Activated CD8-positive, alpha-beta T cell treated with anti-CD3 and anti-CD28 coated beads for 36 hours (primary cell): Measurements from ENCODE around the gene LOXL3. TPM values are rescaled to one million over a fixed set of nuclear protein-coding genes. Genes with fewer than 3 reads are reported as not detected.

Experiments used
- ATAC-seq: fragments of 200-7000 bp; cut with Tn5 transposase; one replicate; pipeline ENCODE4 v1.10.0; 2021; ENCODE audit warnings: mild to moderate bottlenecking, moderate library complexity
- CTCF ChIA-PET: fragments of 350-600 bp; sonication (Branson Sonifier 250); formaldehyde crosslinking; loops from one replicate; lab custom pipeline; 2021; ENCODE audit warnings: antibody characterized with exemption; lab: Charles Lee
- POLR2A ChIA-PET: fragments of 350-600 bp; sonication (Branson Sonifier 250); formaldehyde crosslinking; loops from one replicate; lab custom pipeline; 2021; ENCODE audit warnings: antibody characterized with exemption; lab: Charles Lee
- DNase-seq: peaks from one replicate; pipeline ENCODE4 v3.0.0-alpha.2; 2020
- H3K27ac Mint-ChIP-seq: one replicate; pipeline ENCODE4 v1.8.0; 2021; ENCODE audit warnings: mild to moderate bottlenecking, mixed read lengths
- H3K27me3 Mint-ChIP-seq: one replicate; pipeline ENCODE4 v1.8.0; 2021; ENCODE audit warnings: mixed read lengths
- H3K36me3 Mint-ChIP-seq: one replicate; pipeline ENCODE4 v1.8.0; 2021; ENCODE audit warnings: low read depth, mixed read lengths
- H3K4me1 Mint-ChIP-seq: one replicate; pipeline ENCODE4 v1.8.0; 2021; ENCODE audit warnings: low read depth, mixed read lengths
- H3K4me3 Mint-ChIP-seq: one replicate; pipeline ENCODE4 v1.8.0; 2021; ENCODE audit warnings: mild to moderate bottlenecking, moderate library complexity, mixed read lengths
- H3K9me3 Mint-ChIP-seq: one replicate; pipeline ENCODE4 v1.8.0; 2021; ENCODE audit warnings: mixed read lengths
- CTCF ChIP-seq: fragments of 200-600 bp; IDR thresholded peaks from one replicate; pipeline ENCODE4 v1.8.0; 2022; ENCODE audit warnings: antibody characterized with exemption, mild to moderate bottlenecking
- intact Hi-C: fragments of 100-400 bp; cut with micrococcal nuclease; formaldehyde crosslinking; loops from one replicate; pipeline ENCODE4 v1.10.0; 2022
- total RNA-seq, 2 experiments: library from RNA; stranded (reverse); gene quantifications; one replicate each; pipeline ENCODE4 v1.2.3, GENCODE V29; 2021

Gene LOXL3
- total RNA-seq, 2 experiments from 2014 or later: 0.38 to 0.60 TPM

DNA sequence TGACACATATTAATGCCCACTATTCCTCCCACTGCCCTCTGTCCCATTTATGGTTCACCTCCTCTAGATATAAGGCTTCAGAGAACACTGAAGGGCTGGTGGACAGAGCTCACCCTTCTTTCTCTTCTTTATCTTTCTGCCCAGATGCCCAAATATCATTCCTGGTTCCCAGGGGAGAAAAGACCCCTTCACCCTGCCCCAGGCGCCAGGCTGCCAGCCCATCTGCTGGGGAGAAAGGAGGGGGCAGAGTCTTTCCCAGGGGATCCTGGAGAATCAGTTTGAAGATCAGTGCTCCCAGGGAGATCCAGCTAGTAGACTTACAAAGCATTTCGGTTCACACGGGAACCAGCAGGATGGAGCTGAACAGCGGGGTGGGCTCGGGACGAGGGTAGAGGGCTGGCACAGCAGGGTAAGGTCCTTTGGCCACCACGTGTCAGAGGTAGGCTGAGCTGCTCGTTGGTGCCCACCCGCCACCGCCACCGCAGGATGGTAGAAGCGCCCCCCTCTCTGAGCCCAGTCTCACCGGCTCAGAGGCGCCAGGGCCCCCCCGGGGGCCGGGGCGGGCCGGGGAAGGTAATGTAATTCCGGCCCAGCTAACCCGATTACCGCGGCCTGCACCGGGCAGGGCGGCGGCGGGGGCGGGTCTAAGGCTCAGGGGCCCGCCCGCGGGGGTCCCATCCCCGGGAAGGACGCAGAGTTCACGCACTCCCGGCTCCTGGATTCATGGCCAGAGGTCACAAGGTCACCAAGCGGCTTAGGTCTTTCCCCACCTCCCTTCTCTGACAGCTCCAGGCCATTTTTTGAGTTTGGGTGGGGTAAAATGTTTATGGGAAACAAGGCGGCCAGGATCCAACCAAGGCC, 40.8 kb downstream of the LOXL3 start:
- Mint-ChIP-seq H3K27ac (no peak overlapping the region), H3K4me3 (no peak overlapping the region), H3K9me3 (no peaks in the 10 kb centered on the region), H3K36me3 (peaks cover 5% of the 10 kb centered on the region), H3K27me3 (peaks cover 57% of the 10 kb centered on the region), H3K4me1 (peaks cover 33% of the 10 kb centered on the region)
- DNase-seq (no peak), ATAC-seq (no peak)
- CTCF ChIA-PET: interaction anchor here (1.3 to 2.0 kb wide), 4 partner anchors 12 to 73 kb away, joined by 3 to 5 read pairs (median 4); partner anchors contain the start of genes CCDC142 and TTC31
- TF ChIP-seq CTCF: no peak
- POLR2A ChIA-PET: interaction anchor here (0.9 to 1.8 kb wide), 4 partner anchors 14 to 70 kb away, joined by 3 to 4 read pairs (median 4); partner anchors contain the start of genes AUP1 and LBX2
- intact Hi-C loops: no loop called here

DNA sequence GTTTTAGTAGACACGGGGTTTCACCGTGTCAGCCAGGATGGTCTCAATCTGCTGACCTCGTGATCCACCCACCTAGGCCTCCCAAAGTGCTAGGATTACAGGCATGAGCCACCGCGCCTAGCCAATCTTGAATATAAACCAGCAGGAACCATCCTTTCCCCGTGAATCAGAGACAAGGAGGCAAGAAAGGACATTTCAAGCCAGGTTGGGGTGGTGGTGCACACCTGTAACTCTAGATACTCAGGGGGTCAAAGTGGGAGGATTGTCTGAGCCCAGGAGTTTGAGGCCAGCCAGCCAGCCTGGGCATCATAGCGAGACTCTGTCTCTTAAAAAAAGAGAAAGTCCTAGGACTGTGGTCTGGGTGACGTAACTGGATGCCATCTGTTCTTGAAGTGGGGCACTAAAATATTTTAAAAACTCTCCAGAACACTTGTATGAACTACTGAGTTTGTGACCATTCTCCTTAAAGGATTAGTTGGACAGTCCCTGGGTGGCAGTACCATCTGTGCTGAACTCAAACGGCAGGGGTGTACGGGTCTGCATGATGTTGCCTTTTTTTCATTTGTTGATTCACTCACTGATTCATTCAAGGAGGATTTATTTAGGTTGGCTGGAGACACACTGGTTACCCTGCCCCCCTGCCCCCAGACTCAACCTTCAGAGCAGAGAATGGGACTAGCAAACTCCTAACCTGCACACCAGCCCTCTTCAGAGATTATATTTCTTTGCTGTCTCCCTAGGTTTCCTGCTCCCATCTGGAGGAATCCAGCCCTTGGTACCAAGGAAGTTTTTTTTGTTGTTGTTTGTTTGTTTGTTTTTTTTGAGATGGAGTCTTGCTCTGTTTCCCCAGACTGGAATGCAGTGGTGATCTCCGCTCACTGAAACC, 42.4 kb downstream of the LOXL3 start:
- CTCF ChIA-PET: interaction anchor here (0.5 to 1.1 kb wide), 2 partner anchors 11 to 140 kb away, joined by 3 read pairs; no protein-coding TSS in a partner anchor
- H3K27me3 Mint-ChIP-seq: peaks cover 45% of the 10 kb centered on the region
- no peak overlapping the region for H3K4me3 Mint-ChIP-seq
- peaks cover 31% of the 10 kb centered on the region for H3K4me1 Mint-ChIP-seq
- intact Hi-C loops: no loop called here
- POLR2A ChIA-PET: interaction anchor here (1.0 kb wide), 1 partner anchor 28 kb away, joined by 3 read pairs; the partner anchor contains the start of genes CCDC142 and TTC31
- ATAC-seq: no peak
- TF ChIP-seq CTCF: no peak
- no peak overlapping the region for H3K27ac Mint-ChIP-seq
- peaks cover 8% of the 10 kb centered on the region for H3K36me3 Mint-ChIP-seq
- DNase-seq: no peak
- H3K9me3 Mint-ChIP-seq: no peaks in the 10 kb centered on the region

- ChIA-PET CTCF (interaction anchor here (0.5 to 1.9 kb wide), 5 partner anchors 12 to 141 kb away, joined by 3 to 5 read pairs (median 3); partner anchors contain the start of gene C2orf81), POLR2A (interaction anchor here (0.7 to 4.8 kb wide), 8 partner anchors 10 to 76 kb away, joined by 3 to 21 read pairs (median 4); partner anchors contain the start of genes AUP1, CCDC142, HTRA2 and LBX2)
- DNase-seq: no peak
- Mint-ChIP-seq H3K9me3 (no peaks in the 10 kb centered on the region), H3K27ac (no peak overlapping the region), H3K36me3 (peaks cover 16% of the 10 kb centered on the region), H3K4me3 (no peak overlapping the region), H3K4me1 (peaks cover 31% of the 10 kb centered on the region), H3K27me3 (peaks cover 41% of the 10 kb centered on the region)
- intact Hi-C loops: no loop called here
- no peak for ATAC-seq
- TF ChIP-seq CTCF: no peak
Observed at GRCh38 chr2:74510272-74510671, 43.5 kb downstream of the LOXL3 start.

GRCh38 chr2:74507926-74508520, 45.7 kb downstream of the LOXL3 start:
- intact Hi-C loops: no loop called here
- H3K9me3 Mint-ChIP-seq: no peaks in the 10 kb centered on the region
- peak overlapping the region; percentile 99 for H3K27ac Mint-ChIP-seq
- peak overlapping the region; percentile 94 for H3K4me3 Mint-ChIP-seq
- peaks cover 43% of the 10 kb centered on the region for H3K27me3 Mint-ChIP-seq
- POLR2A ChIA-PET: interaction anchor here (0.5 to 4.8 kb wide), 5 partner anchors 8 to 308 kb away, joined by 3 to 21 read pairs (median 4); partner anchors contain the start of genes AUP1, HTRA2, INO80B and LBX2
- ATAC-seq (peak; percentile 7), DNase-seq (peak; percentile 54)
- no peak for TF ChIP-seq CTCF
- CTCF ChIA-PET: interaction anchor here (1.0 to 3.4 kb wide), 6 partner anchors 9 to 83 kb away, joined by 3 to 27 read pairs (median 4); partner anchors contain the start of gene LBX2
- peaks cover 33% of the 10 kb centered on the region for H3K36me3 Mint-ChIP-seq
- peaks cover 36% of the 10 kb centered on the region for H3K4me1 Mint-ChIP-seq
